Tibial nerve (tissue), 3 donors: ENCODE data around the gene ATG10.
"Not testable (repeated sequence)": the region's sequence is repeated elsewhere in the genome, so short reads cannot be mapped to it uniquely, and the experiment has no call there.

Source experiments
- POLR2A ChIP-seq, 2 donors: fragments of 450-650 bp; IDR thresholded peaks; one replicate each; pipeline ENCODE4 v1.6.1; 2017; ENCODE audit warnings: antibody characterized with exemption in 2 of 2, mild to moderate bottlenecking in 2 of 2, moderate library complexity in 2 of 2
- TF ChIP-seq, protein P1 (sequence below), 5 experiments: fragments of 200-600 bp in 3 of 5; fragments of 450-650 bp in 2 of 5; sonication (generic) in 3 of 5; IDR thresholded peaks; one replicate each; pipeline ENCODE4 v1.5.1; 2016 to 2019; ENCODE audit warnings: antibody characterized with exemption in 5 of 5, mild to moderate bottlenecking in 3 of 5, moderate library complexity in 2 of 5

DNA sequence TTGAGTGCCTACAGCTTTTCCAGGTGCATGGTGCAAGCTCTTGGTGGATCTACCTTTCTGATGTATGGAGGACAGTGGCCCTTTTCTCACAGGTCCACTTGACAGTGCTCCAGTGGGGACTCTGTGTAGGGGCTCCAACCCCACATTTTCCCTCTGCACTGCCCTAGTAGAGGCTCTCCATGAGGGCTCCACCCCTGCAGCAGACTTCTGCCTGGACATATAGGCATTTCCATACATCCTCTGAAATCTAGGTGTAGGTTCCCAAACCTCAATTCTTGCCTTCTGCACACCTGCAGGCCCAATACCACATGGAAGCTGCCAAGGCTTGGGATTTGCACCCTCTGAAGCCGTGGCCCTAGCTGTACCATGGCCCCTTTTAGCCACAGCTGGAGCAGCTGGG lies 71.1 kb downstream of the ATG10 start:
- TF ChIP-seq, protein P1, sequence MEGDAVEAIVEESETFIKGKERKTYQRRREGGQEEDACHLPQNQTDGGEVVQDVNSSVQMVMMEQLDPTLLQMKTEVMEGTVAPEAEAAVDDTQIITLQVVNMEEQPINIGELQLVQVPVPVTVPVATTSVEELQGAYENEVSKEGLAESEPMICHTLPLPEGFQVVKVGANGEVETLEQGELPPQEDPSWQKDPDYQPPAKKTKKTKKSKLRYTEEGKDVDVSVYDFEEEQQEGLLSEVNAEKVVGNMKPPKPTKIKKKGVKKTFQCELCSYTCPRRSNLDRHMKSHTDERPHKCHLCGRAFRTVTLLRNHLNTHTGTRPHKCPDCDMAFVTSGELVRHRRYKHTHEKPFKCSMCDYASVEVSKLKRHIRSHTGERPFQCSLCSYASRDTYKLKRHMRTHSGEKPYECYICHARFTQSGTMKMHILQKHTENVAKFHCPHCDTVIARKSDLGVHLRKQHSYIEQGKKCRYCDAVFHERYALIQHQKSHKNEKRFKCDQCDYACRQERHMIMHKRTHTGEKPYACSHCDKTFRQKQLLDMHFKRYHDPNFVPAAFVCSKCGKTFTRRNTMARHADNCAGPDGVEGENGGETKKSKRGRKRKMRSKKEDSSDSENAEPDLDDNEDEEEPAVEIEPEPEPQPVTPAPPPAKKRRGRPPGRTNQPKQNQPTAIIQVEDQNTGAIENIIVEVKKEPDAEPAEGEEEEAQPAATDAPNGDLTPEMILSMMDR (IDR thresholded peaks at IDR 0.05) = not testable (repeated sequence)
- not testable (repeated sequence) for TF ChIP-seq POLR2A (IDR thresholded peaks at IDR 0.05)
